ENCODE results near the gene RNASET2.
A peak's percentile ranks its signal among the peaks of the same experiment; 100 is the strongest.
"Not testable (repeated sequence)": the region's sequence is repeated elsewhere in the genome, so short reads cannot be mapped to it uniquely, and the experiment has no call there.

RNASET2 gene

GRCh38 chr6:166927935-166928643 is 28.3 kb downstream of the RNASET2 start:
- DNase-seq (ENCODE audit: low read depth, low spot score), result no peak

- DNase-seq (ENCODE audit: low read depth, low spot score), result no peak
Measured at GRCh38 chr6:166927240-166927934, 29.0 kb downstream of the RNASET2 start.

- DNase-seq (ENCODE audit: low read depth, low spot score), result no peak
Measured at GRCh38 chr6:166926748-166927147, 29.6 kb downstream of the RNASET2 start.

GRCh38 chr6:166925141-166925996 is 31.0 kb downstream of the RNASET2 start:
- DNase-seq (ENCODE audit: low read depth, low spot score), result no peak

GRCh38 chr6:166924531-166924930 is 31.8 kb downstream of the RNASET2 start:
- DNase-seq (ENCODE audit: low read depth, low spot score), result no peak

GRCh38 chr6:166922937-166923336 is 33.4 kb downstream of the RNASET2 start:
- DNase-seq (ENCODE audit: low read depth, low spot score), result no peak

GRCh38 chr6:166921570-166921969 is 34.8 kb downstream of the RNASET2 start:
- DNase-seq (ENCODE audit: low read depth, low spot score), result no peak

- no peak for DNase-seq (ENCODE audit: low read depth, low spot score)
Measured at GRCh38 chr6:166916824-166917223, 39.5 kb downstream of the RNASET2 start.

- DNase-seq (ENCODE audit: low read depth, low spot score), result not testable (repeated sequence)
Measured at GRCh38 chr6:166915484-166915883, 40.9 kb downstream of the RNASET2 start.

GRCh38 chr6:166914952-166915351 is 41.4 kb downstream of the RNASET2 start:
- not testable (repeated sequence) for DNase-seq (ENCODE audit: low read depth, low spot score)

- no peak for DNase-seq (ENCODE audit: low read depth, low spot score)
Measured at GRCh38 chr6:166911248-166911677, 45.1 kb downstream of the RNASET2 start.

GRCh38 chr6:166910601-166911000 is 45.7 kb downstream of the RNASET2 start:
- DNase-seq (ENCODE audit: low read depth, low spot score), result no peak

- DNase-seq (ENCODE audit: low read depth, low spot score), result no peak
Measured at GRCh38 chr6:166908811-166909210, 47.5 kb downstream of the RNASET2 start.

GRCh38 chr6:166907871-166908806 is 48.2 kb downstream of the RNASET2 start:
- no peak for DNase-seq (ENCODE audit: low read depth, low spot score)

- no peak for DNase-seq (ENCODE audit: low read depth, low spot score)
Measured at GRCh38 chr6:166907373-166907841, 48.9 kb downstream of the RNASET2 start.

- no peak for DNase-seq (ENCODE audit: low read depth, low spot score)
Measured at GRCh38 chr6:166906376-166907044, 49.8 kb downstream of the RNASET2 start.

- DNase-seq (ENCODE audit: low read depth, low spot score), result no peak
Measured at GRCh38 chr6:166905505-166906134, 50.7 kb downstream of the RNASET2 start.

GRCh38 chr6:166905013-166905412 is 51.3 kb downstream of the RNASET2 start:
- DNase-seq (ENCODE audit: low read depth, low spot score), result no peak

- DNase-seq (ENCODE audit: low read depth, low spot score), result peak; percentile 55
Measured at GRCh38 chr6:166904101-166904746, 52.1 kb downstream of the RNASET2 start.
